Gastroesophageal sphincter (tissue), 4 donors: ENCODE results near the gene CYSTM1. TPM values are rescaled to one million over a fixed set of nuclear protein-coding genes. Genes with fewer than 3 reads are reported as not detected.

Experiments
- ATAC-seq: fragments of 150-250 bp; one replicate; pipeline ENCODE4 v1.9.1; 2016; ENCODE audit warnings: mild to moderate bottlenecking, moderate library complexity
- H3K27ac ChIP-seq, 4 donors: fragments of 200-600 bp; sonication (generic) in 3 of 4; 1 replicate in 3 of 4; 2 replicates in 1 of 4; pipeline ENCODE4 v1.5.1; 2016 to 2019
- H3K27me3 ChIP-seq: fragments of 200-600 bp; sonication (generic); one replicate; pipeline ENCODE4 v1.5.1; 2019
- H3K36me3 ChIP-seq, 2 donors: fragments of 200-600 bp; sonication (generic); one replicate each; pipeline ENCODE4 v1.5.1; 2019; ENCODE audit warnings: control low read depth in 1 of 2
- H3K4me1 ChIP-seq, 3 donors: fragments of 200-600 bp; sonication (generic); 1 replicate in 2 of 3; 2 replicates in 1 of 3; pipeline ENCODE4 v1.5.1; 2016 to 2019; ENCODE audit warnings: control low read depth in 2 of 3
- H3K4me3 ChIP-seq, 2 donors: fragments of 200-600 bp; sonication (generic); one replicate each; pipeline ENCODE4 v1.5.1; 2019; ENCODE audit warnings: mild to moderate bottlenecking in 1 of 2, moderate library complexity in 1 of 2
- H3K9me3 ChIP-seq, 3 donors: fragments of 200-600 bp; sonication (generic); one replicate each; pipeline ENCODE4 v1.5.1; 2017 to 2019; ENCODE audit warnings: control low read depth in 2 of 3
- CTCF ChIP-seq, 4 experiments: fragments of 200-600 bp in 2 of 4; fragments of 450-650 bp in 2 of 4; sonication (generic) in 1 of 4; IDR thresholded peaks; one replicate each; pipeline ENCODE4 v1.5.1; 2017 to 2019; ENCODE audit warnings: antibody characterized with exemption in 4 of 4, mild to moderate bottlenecking in 2 of 4, moderate library complexity in 2 of 4
- EP300 ChIP-seq: sonication (generic); formaldehyde crosslinking; IDR thresholded peaks from one replicate; pipeline ENCODE4 v1.6.1; 2017; ENCODE audit warnings: antibody characterized with exemption, mild to moderate bottlenecking
- POLR2A ChIP-seq, 2 donors: fragments of 450-650 bp; IDR thresholded peaks; one replicate each; pipeline ENCODE4 v1.6.1; 2017; ENCODE audit warnings: antibody characterized with exemption in 2 of 2, mild to moderate bottlenecking in 2 of 2, moderate library complexity in 1 of 2
- POLR2AphosphoS5 ChIP-seq: sonication (generic); formaldehyde crosslinking; IDR thresholded peaks from one replicate; pipeline ENCODE4 v1.6.1; 2017; ENCODE audit warnings: antibody characterized with exemption
- WGBS, 2 donors: methylation state at CpG; one replicate each; pipeline ENCODE4 v1.1.5; 2018; ENCODE audit warnings: low coverage in 1 of 2; 5-methylcytosine and 5-hydroxymethylcytosine counted together
- total RNA-seq, 4 donors: library from RNA; depleted of rRNA; stranded (reverse); fragments of >200 nt; gene quantifications; one replicate each; pipeline ENCODE4 v1.1.0, GENCODE V29; 2016

CYSTM1 gene
- total RNA-seq, 4 donors from 2014 or later: 41.6 to 102 (median 62.3) TPM

GRCh38 chr5:140148508-140148907 lies 26.5 kb upstream of the CYSTM1 start:
- 42 to 66% methylated on average over 4 to 6 of the region's 6 CpGs for WGBS, 2 donors
- no peak for ATAC-seq
- Histone ChIP-seq H3K4me1 (peaks cover 0 to 42% (median 13%) of the 10 kb centered on the region in 3 donors), H3K36me3 (no peaks in the 10 kb centered on the region), H3K27me3 (no peaks in the 10 kb centered on the region), H3K27ac (no peak overlapping the region), H3K9me3 (no peaks in the 10 kb centered on the region), H3K4me3 (no peak overlapping the region)
- TF ChIP-seq POLR2AphosphoS5: no peak
- TF ChIP-seq EP300: no peak
- TF ChIP-seq POLR2A (IDR thresholded peaks at IDR 0.05): no peak
- no peak for TF ChIP-seq CTCF (IDR thresholded peaks at IDR 0.05)

GRCh38 chr5:140150201-140150600 lies 24.8 kb upstream of the CYSTM1 start:
- H3K27me3 ChIP-seq: no peaks in the 10 kb centered on the region
- TF ChIP-seq EP300 (no peak), POLR2AphosphoS5 (no peak), POLR2A (IDR thresholded peaks at IDR 0.05) (no peak), CTCF (IDR thresholded peaks at IDR 0.05) (no peak)
- no peak overlapping the region for H3K4me3 ChIP-seq
- no peak for ATAC-seq
- H3K9me3 ChIP-seq: no peaks in the 10 kb centered on the region
- H3K36me3 ChIP-seq: no peaks in the 10 kb centered on the region
- no peak overlapping the region for H3K27ac ChIP-seq
- H3K4me1 ChIP-seq: peaks cover 0 to 29% (median 13%) of the 10 kb centered on the region in 3 donors
- 100% methylated on average over 1 of the region's 2 CpGs for WGBS, 2 donors

GRCh38 chr5:140151144-140152021 lies 23.6 kb upstream of the CYSTM1 start:
- ATAC-seq: no peak
- no peaks in the 10 kb centered on the region for H3K9me3 ChIP-seq
- H3K36me3 ChIP-seq: no peaks in the 10 kb centered on the region
- H3K4me1 ChIP-seq: peaks cover 0 to 19% (median 2%) of the 10 kb centered on the region in 3 donors
- TF ChIP-seq CTCF (IDR thresholded peaks at IDR 0.05) (no peak), EP300 (no peak), POLR2AphosphoS5 (no peak), POLR2A (IDR thresholded peaks at IDR 0.05) (no peak)
- H3K27me3 ChIP-seq: no peaks in the 10 kb centered on the region
- H3K4me3 ChIP-seq: no peak overlapping the region
- H3K27ac ChIP-seq: no peak overlapping the region
- WGBS, 2 donors: 70% methylated on average over 2 of the region's 7 CpGs; no CpG with 5 or more reads in 1 of the 2 donors

GRCh38 chr5:140152022-140152999 lies 22.7 kb upstream of the CYSTM1 start:
- no peaks in the 10 kb centered on the region for H3K36me3 ChIP-seq
- H3K4me3 ChIP-seq: no peak overlapping the region
- no peak overlapping the region for H3K27ac ChIP-seq
- no peaks in the 10 kb centered on the region for H3K27me3 ChIP-seq
- no peaks in the 10 kb centered on the region for H3K9me3 ChIP-seq
- 67 to 84% methylated on average over 7 to 9 of the region's 23 CpGs for WGBS, 2 donors
- no peak for TF ChIP-seq POLR2AphosphoS5
- no peak for TF ChIP-seq EP300
- TF ChIP-seq CTCF (IDR thresholded peaks at IDR 0.05): no peak
- TF ChIP-seq POLR2A (IDR thresholded peaks at IDR 0.05): no peak
- no peak for ATAC-seq
- peaks cover 0 to 24% (median 0%) of the 10 kb centered on the region in 3 donors for H3K4me1 ChIP-seq
